Ishikawa (cell line): ENCODE results near the gene SPARCL1.

ENCODE experiments used
- CEBPB ChIP-seq: IDR thresholded peaks from 2 replicates; pipeline ENCODE4 v1.6.1; 2012
- CREB1 ChIP-seq: IDR thresholded peaks from 2 replicates; pipeline ENCODE4 v1.6.1; 2012; ENCODE audit warnings: low read depth
- EGR1 ChIP-seq: IDR thresholded peaks from 2 replicates; pipeline ENCODE4 v1.6.1; 2012
- EP300 ChIP-seq: IDR thresholded peaks from 2 replicates; pipeline ENCODE4 v1.6.1; 2012; ENCODE audit warnings: borderline replicate concordance
- FOXM1 ChIP-seq: IDR thresholded peaks from 2 replicates; pipeline ENCODE4 v1.6.1; 2012; ENCODE audit warnings: low read depth, borderline replicate concordance
- NFIC ChIP-seq: IDR thresholded peaks from 2 replicates; pipeline ENCODE4 v1.6.1; 2012
- RAD21 ChIP-seq: IDR thresholded peaks from 2 replicates; pipeline ENCODE4 v1.6.1; 2012; ENCODE audit warnings: low read depth
- TAF1 ChIP-seq: IDR thresholded peaks from 2 replicates; pipeline ENCODE4 v1.6.1; 2012; ENCODE audit warnings: low read depth, mild to moderate bottlenecking
- TCF12 ChIP-seq: IDR thresholded peaks from 2 replicates; pipeline ENCODE4 v1.6.1; 2012; ENCODE audit warnings: low read depth
- TEAD4 ChIP-seq: IDR thresholded peaks from 2 replicates; pipeline ENCODE4 v1.6.1; 2012
- YY1 ChIP-seq: IDR thresholded peaks from 2 replicates; pipeline ENCODE4 v1.6.1; 2012; ENCODE audit warnings: low read depth
- ZBTB7A ChIP-seq: IDR thresholded peaks from 2 replicates; pipeline ENCODE4 v1.6.1; 2012; ENCODE audit warnings: low read depth
- TF ChIP-seq, protein P1 (sequence below): IDR thresholded peaks from 2 replicates; pipeline ENCODE4 v1.6.1; 2012; ENCODE audit warnings: low read depth, mild to moderate bottlenecking
- TF ChIP-seq, protein P2 (sequence below): IDR thresholded peaks from 2 replicates; pipeline ENCODE4 v1.6.1; 2012
- TF ChIP-seq, protein P3 (sequence below): IDR thresholded peaks from 2 replicates; pipeline ENCODE4 v1.6.1; 2012

The SPARCL1 gene

DNA sequence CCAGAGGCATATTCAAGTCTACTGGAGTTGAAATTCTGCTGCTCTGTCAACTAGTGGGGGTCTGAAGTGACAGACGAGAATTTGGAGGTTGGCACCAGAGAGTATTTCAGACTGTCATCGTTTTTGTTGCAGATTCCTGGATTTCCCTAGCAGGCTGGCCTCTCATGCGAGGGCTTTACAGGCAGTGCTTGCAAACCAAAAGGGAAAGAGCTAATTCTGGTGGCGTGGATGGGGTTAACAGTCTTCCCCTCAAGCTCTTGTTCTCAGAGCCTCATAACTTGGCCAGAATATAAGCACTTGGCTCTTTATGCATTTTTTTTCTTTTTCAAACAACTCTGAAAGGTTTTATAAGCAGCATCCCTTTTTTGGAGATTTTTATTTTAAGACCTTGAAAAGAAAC lies at the start of gene SPARCL1:
Gene SPARCL1 (minus strand): TSS at position 190 of the 400 bp plus-strand sequence. CDS start 29,802 bp downstream, outside the sequence.
- TF ChIP-seq, protein P1, sequence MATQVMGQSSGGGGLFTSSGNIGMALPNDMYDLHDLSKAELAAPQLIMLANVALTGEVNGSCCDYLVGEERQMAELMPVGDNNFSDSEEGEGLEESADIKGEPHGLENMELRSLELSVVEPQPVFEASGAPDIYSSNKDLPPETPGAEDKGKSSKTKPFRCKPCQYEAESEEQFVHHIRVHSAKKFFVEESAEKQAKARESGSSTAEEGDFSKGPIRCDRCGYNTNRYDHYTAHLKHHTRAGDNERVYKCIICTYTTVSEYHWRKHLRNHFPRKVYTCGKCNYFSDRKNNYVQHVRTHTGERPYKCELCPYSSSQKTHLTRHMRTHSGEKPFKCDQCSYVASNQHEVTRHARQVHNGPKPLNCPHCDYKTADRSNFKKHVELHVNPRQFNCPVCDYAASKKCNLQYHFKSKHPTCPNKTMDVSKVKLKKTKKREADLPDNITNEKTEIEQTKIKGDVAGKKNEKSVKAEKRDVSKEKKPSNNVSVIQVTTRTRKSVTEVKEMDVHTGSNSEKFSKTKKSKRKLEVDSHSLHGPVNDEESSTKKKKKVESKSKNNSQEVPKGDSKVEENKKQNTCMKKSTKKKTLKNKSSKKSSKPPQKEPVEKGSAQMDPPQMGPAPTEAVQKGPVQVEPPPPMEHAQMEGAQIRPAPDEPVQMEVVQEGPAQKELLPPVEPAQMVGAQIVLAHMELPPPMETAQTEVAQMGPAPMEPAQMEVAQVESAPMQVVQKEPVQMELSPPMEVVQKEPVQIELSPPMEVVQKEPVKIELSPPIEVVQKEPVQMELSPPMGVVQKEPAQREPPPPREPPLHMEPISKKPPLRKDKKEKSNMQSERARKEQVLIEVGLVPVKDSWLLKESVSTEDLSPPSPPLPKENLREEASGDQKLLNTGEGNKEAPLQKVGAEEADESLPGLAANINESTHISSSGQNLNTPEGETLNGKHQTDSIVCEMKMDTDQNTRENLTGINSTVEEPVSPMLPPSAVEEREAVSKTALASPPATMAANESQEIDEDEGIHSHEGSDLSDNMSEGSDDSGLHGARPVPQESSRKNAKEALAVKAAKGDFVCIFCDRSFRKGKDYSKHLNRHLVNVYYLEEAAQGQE: no peak
- TF ChIP-seq CEBPB (no peak), YY1 (no peak), TCF12 (no peak), NFIC (no peak), RAD21 (no peak), EP300 (no peak), TEAD4 (no peak), FOXM1 (no peak), CREB1 (no peak), ZBTB7A (no peak), TAF1 (no peak), EGR1 (no peak)
- TF ChIP-seq, protein P2, sequence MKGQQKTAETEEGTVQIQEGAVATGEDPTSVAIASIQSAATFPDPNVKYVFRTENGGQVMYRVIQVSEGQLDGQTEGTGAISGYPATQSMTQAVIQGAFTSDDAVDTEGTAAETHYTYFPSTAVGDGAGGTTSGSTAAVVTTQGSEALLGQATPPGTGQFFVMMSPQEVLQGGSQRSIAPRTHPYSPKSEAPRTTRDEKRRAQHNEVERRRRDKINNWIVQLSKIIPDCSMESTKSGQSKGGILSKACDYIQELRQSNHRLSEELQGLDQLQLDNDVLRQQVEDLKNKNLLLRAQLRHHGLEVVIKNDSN: no peak
- TF ChIP-seq, protein P3, sequence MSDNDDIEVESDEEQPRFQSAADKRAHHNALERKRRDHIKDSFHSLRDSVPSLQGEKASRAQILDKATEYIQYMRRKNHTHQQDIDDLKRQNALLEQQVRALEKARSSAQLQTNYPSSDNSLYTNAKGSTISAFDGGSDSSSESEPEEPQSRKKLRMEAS: no peak

DNA sequence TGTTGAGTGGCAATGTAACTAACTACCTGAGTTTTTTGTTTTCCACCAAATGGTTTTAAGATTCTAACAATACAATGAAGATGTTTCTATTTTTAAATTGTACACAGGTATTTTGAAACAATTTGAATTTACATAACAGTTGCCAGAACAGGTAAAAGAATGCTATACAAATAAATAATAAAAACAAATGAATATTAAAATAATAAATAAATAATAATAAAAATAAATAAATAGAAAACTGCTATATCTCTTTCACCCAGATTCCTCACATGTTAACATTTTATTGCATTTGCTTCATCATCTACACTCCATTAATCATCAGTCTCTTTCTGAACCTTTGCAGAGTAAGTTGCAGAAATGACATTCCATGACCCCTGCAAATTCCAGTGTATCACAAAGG lies 46.8 kb upstream of the SPARCL1 start:
- TF ChIP-seq RAD21 (no peak), YY1 (no peak), NFIC (no peak), TAF1 (no peak)

DNA sequence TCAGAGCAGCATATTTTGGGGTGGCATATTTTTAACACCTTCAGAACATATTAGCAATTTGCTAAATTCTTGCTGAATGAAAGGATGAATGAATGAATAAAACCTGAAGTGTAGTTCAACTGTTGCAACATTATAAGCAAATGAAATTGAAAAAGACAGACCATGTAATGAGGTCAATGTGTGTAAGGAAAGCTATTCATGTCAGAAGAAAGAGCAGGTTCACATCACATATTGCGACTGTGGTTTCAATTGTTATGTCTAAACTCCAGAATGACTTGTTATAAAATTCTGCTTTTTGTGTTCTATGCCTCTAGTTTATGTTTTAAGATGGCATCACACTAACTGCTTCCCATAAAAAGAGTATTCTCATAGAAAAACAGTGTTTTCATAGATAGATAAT lies 46.2 kb upstream of the SPARCL1 start:
- TF ChIP-seq ZBTB7A (no peak), FOXM1 (no peak), CREB1 (no peak), TEAD4 (no peak), CEBPB (no peak), EP300 (no peak)
- TF ChIP-seq, protein P1: no peak
- TF ChIP-seq, protein P2: no peak

DNA sequence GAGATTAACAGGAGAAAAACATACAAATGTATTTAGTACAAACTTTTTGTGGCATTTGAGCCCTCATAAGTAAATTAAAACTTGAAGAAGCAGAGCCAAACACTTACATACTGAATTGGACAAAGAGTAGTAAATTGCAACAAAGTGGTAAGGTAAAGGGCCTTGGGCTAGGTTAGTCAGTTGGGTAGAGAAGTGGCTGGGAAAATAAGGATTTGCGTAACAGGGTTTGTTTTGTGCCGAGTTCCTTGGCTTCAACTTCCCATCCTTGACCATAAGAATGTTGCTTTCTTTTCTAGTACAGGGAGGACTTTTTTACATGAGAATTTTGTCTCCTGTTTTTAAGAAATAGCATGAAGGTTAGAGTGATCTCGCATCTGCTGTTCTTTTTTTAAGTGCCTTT lies 45.8 kb upstream of the SPARCL1 start:
- no peak for TF ChIP-seq TAF1
- no peak for TF ChIP-seq EGR1
- no peak for TF ChIP-seq CREB1
- TF ChIP-seq RAD21: no peak
- TF ChIP-seq TCF12: no peak
- TF ChIP-seq, protein P3: no peak
- TF ChIP-seq, protein P1: no peak
- no peak for TF ChIP-seq EP300
- no peak for TF ChIP-seq TEAD4

GRCh38 chr4:87570290-87570805 lies 41.2 kb upstream of the SPARCL1 start:
- TF ChIP-seq CREB1: no peak
- no peak for TF ChIP-seq CEBPB
- TF ChIP-seq TAF1: no peak
- TF ChIP-seq, protein P1: no peak
- TF ChIP-seq EP300: no peak
- no peak for TF ChIP-seq RAD21
- TF ChIP-seq, protein P3: no peak
- no peak for TF ChIP-seq EGR1
- no peak for TF ChIP-seq NFIC
- no peak for TF ChIP-seq YY1
- TF ChIP-seq TEAD4: no peak
- no peak for TF ChIP-seq TCF12
